K562 (cell line): ENCODE measurements around the gene RCSD1. TPM values are rescaled to one million over a fixed set of nuclear protein-coding genes. Genes with fewer than 3 reads are reported as not detected.
A peak's percentile ranks its signal among the peaks of the same experiment; 100 is the strongest.

Source experiments
- BCL6 ChIP-seq: fragments of 250-450 bp; sonication (Bioruptor Pico); IDR thresholded peaks from 2 replicates; pipeline ENCODE4 v1.4.0; 2020
- BMI1 ChIP-seq: fragments of 150-350 bp; IDR thresholded peaks from 2 replicates; pipeline ENCODE4 v1.6.1; 2014; ENCODE audit warnings: low read length
- CBX1 ChIP-seq: sonication (generic); IDR thresholded peaks from 2 replicates; pipeline ENCODE4 v1.6.1; 2016; ENCODE audit warnings: antibody characterized with exemption, low read depth, mild to moderate bottlenecking
- CTBP1 ChIP-seq: fragments of 450-650 bp; IDR thresholded peaks from 2 replicates; pipeline ENCODE4 v1.6.1; 2016; ENCODE audit warnings: borderline replicate concordance
- DACH1 ChIP-seq: fragments of 450-650 bp; IDR thresholded peaks from 2 replicates; pipeline ENCODE4 v1.6.1; 2018; ENCODE audit not compliant: partially characterized antibody
- DIDO1 ChIP-seq: fragments of 450-650 bp; IDR thresholded peaks from 2 replicates; pipeline ENCODE4 v1.6.1; 2016; ENCODE audit warnings: low read depth, missing biosample characterization, missing genetic modification characterization
- HOMEZ ChIP-seq: fragments of 250-450 bp; sonication (Bioruptor Pico); IDR thresholded peaks from 2 replicates; pipeline ENCODE4 v1.4.0; 2020; ENCODE audit warnings: mild to moderate bottlenecking, moderate library complexity
- JUN ChIP-seq, 2 experiments: sonication (generic) in 1 of 2; formaldehyde crosslinking in 1 of 2; IDR thresholded peaks; 2 replicates each; pipeline versions ENCODE4 v1.6.1 to v1.8.0; 2012 to 2022; ENCODE audit warnings: borderline replicate concordance in 2 of 2, mild to moderate bottlenecking in 2 of 2, improper control_type of control experiment in 1 of 2, low read depth in 1 of 2, low read length in 1 of 2, missing genetic modification reagents in 1 of 2
- KAT2B ChIP-seq: IDR thresholded peaks from one replicate; pipeline ENCODE4 v1.6.1; 2012; ENCODE audit warnings: low read depth, mild to moderate bottlenecking, control low read depth, inconsistent platforms, low read length, moderate library complexity
- NUFIP1 ChIP-seq: fragments of 450-650 bp; IDR thresholded peaks from 2 replicates; pipeline ENCODE4 v1.6.1; 2018; ENCODE audit not compliant: partially characterized antibody
- PTRF ChIP-seq: fragments of 450-650 bp; IDR thresholded peaks from 2 replicates; pipeline ENCODE4 v1.6.1; 2016; ENCODE audit warnings: mild to moderate bottlenecking, missing genetic modification characterization, missing compliant biosample characterization
- SIN3B ChIP-seq: fragments of 450-650 bp; IDR thresholded peaks from 2 replicates; pipeline ENCODE4 v1.6.1; 2017; ENCODE audit warnings: low read depth, mild to moderate bottlenecking, moderate library complexity
- SMAD2 ChIP-seq: fragments of 150-350 bp; IDR thresholded peaks from 2 replicates; pipeline ENCODE4 v1.6.1; 2014; ENCODE audit warnings: low read depth, mild to moderate bottlenecking, low read length
- SOX6 ChIP-seq: fragments of 450-650 bp; IDR thresholded peaks from 2 replicates; pipeline ENCODE4 v1.6.1; 2014; ENCODE audit warnings: mild to moderate bottlenecking
- SRF ChIP-seq, 2 experiments: fragments of 250-450, 450-650 bp in 1 of 2; sonication (Bioruptor Pico) in 1 of 2; sonication (generic) in 1 of 2; formaldehyde crosslinking; IDR thresholded peaks; 2 replicates each; pipeline versions ENCODE4 v1.5.0 to v1.5.1; 2020 to 2022; ENCODE audit warnings: mild to moderate bottlenecking in 1 of 2, missing genetic modification reagents in 1 of 2
- ZBED1 ChIP-seq: IDR thresholded peaks from 2 replicates; pipeline ENCODE4 v1.6.1; 2014
- ZC3H8 ChIP-seq: fragments of 450-650 bp; IDR thresholded peaks from 2 replicates; pipeline ENCODE4 v1.6.1; 2017
- polyA plus RNA-seq, 8 experiments: library from polyadenylated mRNA; depleted of rRNA in 4 of 8; stranded (reverse) in 5 of 8; unstranded in 3 of 8; fragments of >200 nt; fragmentation: Nextera tagmentation in 2 of 8; fragmentation: Illumina TruSeq in 1 of 8; extraction: Ambion mirVana in 2 of 8; extraction: Trizol in 1 of 8; gene quantifications; 2 replicates each; pipeline versions ENCODE4 v1.2.1 to v1.2.3, GENCODE V29; 2011 to 2014; ENCODE audit warnings: inconsistent platforms in 1 of 8, missing spikeins in 1 of 8
- total RNA-seq, 7 experiments: library from RNA; depleted of rRNA in 6 of 7; stranded (reverse); fragments of >200 nt in 6 of 7; fragmentation: Illumina TruSeq in 2 of 7; extraction: Trizol in 2 of 7; gene quantifications; 2 replicates each; pipeline versions ENCODE4 v1.2.1 to v1.2.3, GENCODE V29; 2011 to 2021; ENCODE audit warnings: low replicate concordance in 1 of 7
- TF ChIP-seq, protein P1 (sequence below): IDR thresholded peaks from 2 replicates; pipeline ENCODE4 v1.6.1; 2011; ENCODE audit warnings: borderline replicate concordance, low read depth, mild to moderate bottlenecking, moderate library complexity, low read length; ENCODE audit not compliant: insufficient read depth, poor library complexity, severe bottlenecking
- TF ChIP-seq, protein P2 (sequence below): sonication (generic); formaldehyde crosslinking; IDR thresholded peaks from 2 replicates; pipeline ENCODE4 v1.8.1; 2022; ENCODE audit warnings: missing genetic modification reagents
- TF ChIP-seq, protein P3 (sequence below), 2 experiments: fragments of 450-650 bp; conservative IDR thresholded peaks; 2 replicates each; pipeline ENCODE4 v1.6.1; 2017; ENCODE audit warnings: mild to moderate bottlenecking in 2 of 2, moderate library complexity in 2 of 2

Gene RCSD1
- total and polyA plus RNA-seq, 9 of the 15 experiments (the other 6 are each of a cell fraction or from before 2014, with no cell fraction given), result 7.8 to 69.8 (median 45.3) TPM

DNA sequence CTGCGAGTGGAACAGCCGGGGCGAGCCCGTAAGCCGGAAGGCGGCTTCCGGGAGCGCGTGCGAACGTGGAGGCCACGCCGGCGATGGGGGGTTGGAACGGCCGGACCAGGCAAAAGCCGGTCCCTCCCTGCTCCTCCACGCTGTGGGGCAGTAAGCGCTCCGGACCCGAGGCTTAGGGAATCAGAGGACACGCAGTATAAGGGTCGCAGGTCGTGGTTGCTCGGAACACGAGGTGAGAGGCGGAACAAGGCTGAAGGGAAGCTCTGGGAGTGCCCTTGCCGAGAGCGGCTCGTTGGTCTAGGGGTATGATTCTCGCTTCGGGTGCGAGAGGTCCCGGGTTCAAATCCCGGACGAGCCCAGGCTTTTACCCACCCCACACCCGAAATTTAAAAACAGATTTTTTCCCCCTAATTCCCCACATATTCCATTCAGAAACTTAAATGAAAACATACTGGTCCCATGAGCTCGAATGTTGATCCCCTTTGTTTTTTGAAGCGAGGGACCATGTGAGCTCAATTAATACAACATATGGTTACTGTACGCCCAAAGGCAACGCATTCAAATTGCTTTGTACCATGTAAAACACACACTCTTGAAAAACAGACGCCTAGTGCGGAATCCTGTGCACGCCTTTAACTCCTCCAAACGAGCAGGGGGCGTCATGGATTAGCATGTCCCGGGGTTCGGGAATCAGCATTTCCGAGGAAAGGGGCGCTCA is 84.6 kb downstream of the RCSD1 start (continued):
- TF ChIP-seq JUN (IDR thresholded peaks at IDR 0.05; ENCODE audit: borderline replicate concordance, low read depth, low read length), result no peak; the same call in 1 of the 2 replicates
- TF ChIP-seq JUN (CRISPR knock-in tag; IDR thresholded peaks at IDR 0.05; ENCODE audit: borderline replicate concordance), result peak; percentile 96
- peak; percentile 67; the same call in 1 of the 2 replicates for TF ChIP-seq SOX6
- TF ChIP-seq BCL6 (CRISPR knock-in tag), result 0 out of 2 replicates have a peak, but pooled peaks have one; percentile 51
- TF ChIP-seq HOMEZ (CRISPR knock-in tag), result no peak
- TF ChIP-seq CTBP1, result peak; percentile 91
- no peak; the same call in 1 of the 2 replicates for TF ChIP-seq DIDO1 (tag)
- no peak for TF ChIP-seq SMAD2
- no peak for TF ChIP-seq ZBED1
- TF ChIP-seq NUFIP1, result no peak
- peak; percentile 49; the same call in 1 of the 2 replicates for TF ChIP-seq SIN3B
- TF ChIP-seq BMI1, result no peak
- no peak for TF ChIP-seq DACH1
- TF ChIP-seq SRF (CRISPR knock-in tag; IDR thresholded peaks at IDR 0.05), result peak; percentile 46 to 74; a peak in 2 of 4 replicates
- peak; percentile 83; the same call in 1 of the 2 replicates for TF ChIP-seq ZC3H8
- TF ChIP-seq, protein P1, sequence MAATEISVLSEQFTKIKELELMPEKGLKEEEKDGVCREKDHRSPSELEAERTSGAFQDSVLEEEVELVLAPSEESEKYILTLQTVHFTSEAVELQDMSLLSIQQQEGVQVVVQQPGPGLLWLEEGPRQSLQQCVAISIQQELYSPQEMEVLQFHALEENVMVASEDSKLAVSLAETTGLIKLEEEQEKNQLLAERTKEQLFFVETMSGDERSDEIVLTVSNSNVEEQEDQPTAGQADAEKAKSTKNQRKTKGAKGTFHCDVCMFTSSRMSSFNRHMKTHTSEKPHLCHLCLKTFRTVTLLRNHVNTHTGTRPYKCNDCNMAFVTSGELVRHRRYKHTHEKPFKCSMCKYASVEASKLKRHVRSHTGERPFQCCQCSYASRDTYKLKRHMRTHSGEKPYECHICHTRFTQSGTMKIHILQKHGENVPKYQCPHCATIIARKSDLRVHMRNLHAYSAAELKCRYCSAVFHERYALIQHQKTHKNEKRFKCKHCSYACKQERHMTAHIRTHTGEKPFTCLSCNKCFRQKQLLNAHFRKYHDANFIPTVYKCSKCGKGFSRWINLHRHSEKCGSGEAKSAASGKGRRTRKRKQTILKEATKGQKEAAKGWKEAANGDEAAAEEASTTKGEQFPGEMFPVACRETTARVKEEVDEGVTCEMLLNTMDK, result no peak
- TF ChIP-seq, protein P2, sequence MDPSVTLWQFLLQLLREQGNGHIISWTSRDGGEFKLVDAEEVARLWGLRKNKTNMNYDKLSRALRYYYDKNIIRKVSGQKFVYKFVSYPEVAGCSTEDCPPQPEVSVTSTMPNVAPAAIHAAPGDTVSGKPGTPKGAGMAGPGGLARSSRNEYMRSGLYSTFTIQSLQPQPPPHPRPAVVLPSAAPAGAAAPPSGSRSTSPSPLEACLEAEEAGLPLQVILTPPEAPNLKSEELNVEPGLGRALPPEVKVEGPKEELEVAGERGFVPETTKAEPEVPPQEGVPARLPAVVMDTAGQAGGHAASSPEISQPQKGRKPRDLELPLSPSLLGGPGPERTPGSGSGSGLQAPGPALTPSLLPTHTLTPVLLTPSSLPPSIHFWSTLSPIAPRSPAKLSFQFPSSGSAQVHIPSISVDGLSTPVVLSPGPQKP (CRISPR knock-in tag), result no peak
- TF ChIP-seq, protein P3, sequence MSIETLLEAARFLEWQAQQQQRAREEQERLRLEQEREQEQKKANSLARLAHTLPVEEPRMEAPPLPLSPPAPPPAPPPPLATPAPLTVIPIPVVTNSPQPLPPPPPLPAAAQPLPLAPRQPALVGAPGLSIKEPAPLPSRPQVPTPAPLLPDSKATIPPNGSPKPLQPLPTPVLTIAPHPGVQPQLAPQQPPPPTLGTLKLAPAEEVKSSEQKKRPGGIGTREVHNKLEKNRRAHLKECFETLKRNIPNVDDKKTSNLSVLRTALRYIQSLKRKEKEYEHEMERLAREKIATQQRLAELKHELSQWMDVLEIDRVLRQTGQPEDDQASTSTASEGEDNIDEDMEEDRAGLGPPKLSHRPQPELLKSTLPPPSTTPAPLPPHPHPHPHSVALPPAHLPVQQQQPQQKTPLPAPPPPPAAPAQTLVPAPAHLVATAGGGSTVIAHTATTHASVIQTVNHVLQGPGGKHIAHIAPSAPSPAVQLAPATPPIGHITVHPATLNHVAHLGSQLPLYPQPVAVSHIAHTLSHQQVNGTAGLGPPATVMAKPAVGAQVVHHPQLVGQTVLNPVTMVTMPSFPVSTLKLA (conservative IDR thresholded peaks at IDR 0.05), result peak; percentile 95 to 97
- TF ChIP-seq KAT2B, result no peak
- peak; percentile 68; the same call in 1 of the 2 replicates for TF ChIP-seq CBX1
- no peak for TF ChIP-seq PTRF (tag)
